ENCODE results near the gene NDUFB2. TPM values are rescaled to one million over a fixed set of nuclear protein-coding genes. Genes with fewer than 3 reads are reported as not detected.
"Not testable (repeated sequence)": the region's sequence is repeated elsewhere in the genome, so short reads cannot be mapped to it uniquely, and the experiment has no call there.

Gene NDUFB2
- total RNA-seq, 1 experiment from 2014 or later: 337 TPM

GRCh38 chr7:140670343-140670935 is 26.1 kb upstream of the NDUFB2 start:
- in situ Hi-C loops (cut with HindIII; ENCODE audit: low pct_unique_long_range_greater_than_20kb, low sequenced_read_pairs): no loop called here
- DNase-seq (ENCODE audit: low read depth): no peak

- DNase-seq (ENCODE audit: low read depth): no peak
- in situ Hi-C loops (cut with HindIII; ENCODE audit: low pct_unique_long_range_greater_than_20kb, low sequenced_read_pairs): no loop called here
These were observed 24.5 kb upstream of the NDUFB2 start for GRCh38 chr7:140671966-140672365.

GRCh38 chr7:140672382-140673062 is 24.0 kb upstream of the NDUFB2 start, which contains the start of gene ADCK2:
Gene ADCK2, plus strand, starts transcription at chr7:140672945. Its CDS starts 386 bp downstream, at chr7:140673331.
- DNase-seq (ENCODE audit: low read depth): no peak
- in situ Hi-C loops (cut with HindIII; ENCODE audit: low pct_unique_long_range_greater_than_20kb, low sequenced_read_pairs): no loop called here

- in situ Hi-C loops (cut with HindIII; ENCODE audit: low pct_unique_long_range_greater_than_20kb, low sequenced_read_pairs): no loop called here
- DNase-seq (ENCODE audit: low read depth): peak; percentile 64
These were observed 23.3 kb upstream of the NDUFB2 start for GRCh38 chr7:140673063-140673773.

- DNase-seq (ENCODE audit: low read depth): no peak
- in situ Hi-C loops (cut with HindIII; ENCODE audit: low pct_unique_long_range_greater_than_20kb, low sequenced_read_pairs): no loop called here
These were observed 22.7 kb upstream of the NDUFB2 start for GRCh38 chr7:140673774-140674155.

- DNase-seq (ENCODE audit: low read depth): no peak
- in situ Hi-C loops (cut with HindIII; ENCODE audit: low pct_unique_long_range_greater_than_20kb, low sequenced_read_pairs): no loop called here
These were observed 22.1 kb upstream of the NDUFB2 start for GRCh38 chr7:140674356-140674800.

GRCh38 chr7:140674899-140675701 is 21.4 kb upstream of the NDUFB2 start:
- in situ Hi-C loops (cut with HindIII; ENCODE audit: low pct_unique_long_range_greater_than_20kb, low sequenced_read_pairs): no loop called here
- peak; percentile 76 for DNase-seq (ENCODE audit: low read depth)

- DNase-seq (ENCODE audit: low read depth): no peak
- in situ Hi-C loops (cut with HindIII; ENCODE audit: low pct_unique_long_range_greater_than_20kb, low sequenced_read_pairs): no loop called here
These were observed 20.8 kb upstream of the NDUFB2 start for GRCh38 chr7:140675726-140676125.

GRCh38 chr7:140676306-140676705 is 20.2 kb upstream of the NDUFB2 start:
- in situ Hi-C loops (cut with HindIII; ENCODE audit: low pct_unique_long_range_greater_than_20kb, low sequenced_read_pairs): no loop called here

GRCh38 chr7:140676956-140677355 is 19.6 kb upstream of the NDUFB2 start:
- in situ Hi-C loops (cut with HindIII; ENCODE audit: low pct_unique_long_range_greater_than_20kb, low sequenced_read_pairs); DNase-seq (ENCODE audit: low read depth): not testable (repeated sequence)

More at GRCh38 chr7:140676306-140676705, 20.2 kb upstream of the NDUFB2 start:
- no peak for DNase-seq (ENCODE audit: low read depth)

- DNase-seq (ENCODE audit: low read depth): no peak
- in situ Hi-C loops (cut with HindIII; ENCODE audit: low pct_unique_long_range_greater_than_20kb, low sequenced_read_pairs): no loop called here
These were observed 19.0 kb upstream of the NDUFB2 start for GRCh38 chr7:140677496-140677895.

GRCh38 chr7:140678081-140678815 is 18.3 kb upstream of the NDUFB2 start:
- DNase-seq (ENCODE audit: low read depth): no peak
- in situ Hi-C loops (cut with HindIII; ENCODE audit: low pct_unique_long_range_greater_than_20kb, low sequenced_read_pairs): no loop called here

- in situ Hi-C loops (cut with HindIII; ENCODE audit: low pct_unique_long_range_greater_than_20kb, low sequenced_read_pairs): no loop called here
- DNase-seq (ENCODE audit: low read depth): no peak
These were observed 17.7 kb upstream of the NDUFB2 start for GRCh38 chr7:140678816-140679130.

GRCh38 chr7:140679186-140679585 is 17.3 kb upstream of the NDUFB2 start:
- no peak for DNase-seq (ENCODE audit: low read depth)
- in situ Hi-C loops (cut with HindIII; ENCODE audit: low pct_unique_long_range_greater_than_20kb, low sequenced_read_pairs): no loop called here

GRCh38 chr7:140680886-140681285 is 15.6 kb upstream of the NDUFB2 start:
- no peak for DNase-seq (ENCODE audit: low read depth)
- in situ Hi-C loops (cut with HindIII; ENCODE audit: low pct_unique_long_range_greater_than_20kb, low sequenced_read_pairs): no loop called here

GRCh38 chr7:140681766-140682165 is 14.7 kb upstream of the NDUFB2 start:
- in situ Hi-C loops (cut with HindIII; ENCODE audit: low pct_unique_long_range_greater_than_20kb, low sequenced_read_pairs): no loop called here
- no peak for DNase-seq (ENCODE audit: low read depth)

- DNase-seq (ENCODE audit: low read depth): no peak
- in situ Hi-C loops (cut with HindIII; ENCODE audit: low pct_unique_long_range_greater_than_20kb, low sequenced_read_pairs): no loop called here
These were observed 12.9 kb upstream of the NDUFB2 start for GRCh38 chr7:140683657-140684056.
